ENCODE data around the gene RNASE8.

GRCh38 chr14:21033133-21033698 lies 24.4 kb upstream of the RNASE8 start:
- TF ChIP-seq, protein P1, sequence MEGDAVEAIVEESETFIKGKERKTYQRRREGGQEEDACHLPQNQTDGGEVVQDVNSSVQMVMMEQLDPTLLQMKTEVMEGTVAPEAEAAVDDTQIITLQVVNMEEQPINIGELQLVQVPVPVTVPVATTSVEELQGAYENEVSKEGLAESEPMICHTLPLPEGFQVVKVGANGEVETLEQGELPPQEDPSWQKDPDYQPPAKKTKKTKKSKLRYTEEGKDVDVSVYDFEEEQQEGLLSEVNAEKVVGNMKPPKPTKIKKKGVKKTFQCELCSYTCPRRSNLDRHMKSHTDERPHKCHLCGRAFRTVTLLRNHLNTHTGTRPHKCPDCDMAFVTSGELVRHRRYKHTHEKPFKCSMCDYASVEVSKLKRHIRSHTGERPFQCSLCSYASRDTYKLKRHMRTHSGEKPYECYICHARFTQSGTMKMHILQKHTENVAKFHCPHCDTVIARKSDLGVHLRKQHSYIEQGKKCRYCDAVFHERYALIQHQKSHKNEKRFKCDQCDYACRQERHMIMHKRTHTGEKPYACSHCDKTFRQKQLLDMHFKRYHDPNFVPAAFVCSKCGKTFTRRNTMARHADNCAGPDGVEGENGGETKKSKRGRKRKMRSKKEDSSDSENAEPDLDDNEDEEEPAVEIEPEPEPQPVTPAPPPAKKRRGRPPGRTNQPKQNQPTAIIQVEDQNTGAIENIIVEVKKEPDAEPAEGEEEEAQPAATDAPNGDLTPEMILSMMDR (conservative IDR thresholded peaks at IDR 0.05): no peak
- TF ChIP-seq ZFX (IDR thresholded peaks at IDR 0.05): no peak

Measured in C4-2B (cell line).